ENCODE measurements around the gene KLHL26. TPM values are rescaled to one million over a fixed set of nuclear protein-coding genes. Genes with fewer than 3 reads are reported as not detected.

The KLHL26 gene
- polyA plus RNA-seq, 2 of the 4 experiments (the other 2 are of a cell fraction) = 1.1 to 2.0 TPM

DNA sequence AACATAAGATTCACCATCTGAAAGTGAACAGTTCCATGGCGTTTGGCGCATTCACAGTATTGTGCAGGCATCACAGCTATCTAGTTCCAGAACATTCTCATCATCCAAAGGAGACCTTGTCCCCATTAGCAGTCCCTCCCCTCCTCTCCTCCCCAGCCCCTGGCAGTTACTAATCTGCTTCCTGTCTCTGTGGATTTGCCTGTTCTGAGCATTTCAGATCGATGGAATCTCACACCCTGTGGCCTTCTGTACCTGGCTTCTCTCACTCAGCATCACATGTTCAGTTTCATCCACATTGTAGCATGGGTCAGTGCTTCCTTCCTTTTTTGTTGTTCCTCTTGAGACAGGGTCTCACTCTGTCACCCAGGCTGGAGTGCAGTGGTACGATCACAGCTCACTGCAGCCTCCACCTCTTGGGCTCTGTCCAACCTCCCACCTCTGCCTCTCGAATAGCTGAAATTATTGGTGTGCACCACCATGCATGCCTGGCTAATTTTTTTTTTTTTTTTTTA is 81.2 kb downstream of the KLHL26 start (continued):
- no peak for TF ChIP-seq JUNB (IDR thresholded peaks at IDR 0.05)
- TF ChIP-seq, protein P1, sequence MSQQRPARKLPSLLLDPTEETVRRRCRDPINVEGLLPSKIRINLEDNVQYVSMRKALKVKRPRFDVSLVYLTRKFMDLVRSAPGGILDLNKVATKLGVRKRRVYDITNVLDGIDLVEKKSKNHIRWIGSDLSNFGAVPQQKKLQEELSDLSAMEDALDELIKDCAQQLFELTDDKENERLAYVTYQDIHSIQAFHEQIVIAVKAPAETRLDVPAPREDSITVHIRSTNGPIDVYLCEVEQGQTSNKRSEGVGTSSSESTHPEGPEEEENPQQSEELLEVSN (IDR thresholded peaks at IDR 0.05; ENCODE audit: borderline replicate concordance, low read depth) = no peak
- TF ChIP-seq JUN (IDR thresholded peaks at IDR 0.05) = no peak
- TF ChIP-seq, protein P2, sequence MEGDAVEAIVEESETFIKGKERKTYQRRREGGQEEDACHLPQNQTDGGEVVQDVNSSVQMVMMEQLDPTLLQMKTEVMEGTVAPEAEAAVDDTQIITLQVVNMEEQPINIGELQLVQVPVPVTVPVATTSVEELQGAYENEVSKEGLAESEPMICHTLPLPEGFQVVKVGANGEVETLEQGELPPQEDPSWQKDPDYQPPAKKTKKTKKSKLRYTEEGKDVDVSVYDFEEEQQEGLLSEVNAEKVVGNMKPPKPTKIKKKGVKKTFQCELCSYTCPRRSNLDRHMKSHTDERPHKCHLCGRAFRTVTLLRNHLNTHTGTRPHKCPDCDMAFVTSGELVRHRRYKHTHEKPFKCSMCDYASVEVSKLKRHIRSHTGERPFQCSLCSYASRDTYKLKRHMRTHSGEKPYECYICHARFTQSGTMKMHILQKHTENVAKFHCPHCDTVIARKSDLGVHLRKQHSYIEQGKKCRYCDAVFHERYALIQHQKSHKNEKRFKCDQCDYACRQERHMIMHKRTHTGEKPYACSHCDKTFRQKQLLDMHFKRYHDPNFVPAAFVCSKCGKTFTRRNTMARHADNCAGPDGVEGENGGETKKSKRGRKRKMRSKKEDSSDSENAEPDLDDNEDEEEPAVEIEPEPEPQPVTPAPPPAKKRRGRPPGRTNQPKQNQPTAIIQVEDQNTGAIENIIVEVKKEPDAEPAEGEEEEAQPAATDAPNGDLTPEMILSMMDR (IDR thresholded peaks at IDR 0.05) = no peak
- TF ChIP-seq, protein P3, sequence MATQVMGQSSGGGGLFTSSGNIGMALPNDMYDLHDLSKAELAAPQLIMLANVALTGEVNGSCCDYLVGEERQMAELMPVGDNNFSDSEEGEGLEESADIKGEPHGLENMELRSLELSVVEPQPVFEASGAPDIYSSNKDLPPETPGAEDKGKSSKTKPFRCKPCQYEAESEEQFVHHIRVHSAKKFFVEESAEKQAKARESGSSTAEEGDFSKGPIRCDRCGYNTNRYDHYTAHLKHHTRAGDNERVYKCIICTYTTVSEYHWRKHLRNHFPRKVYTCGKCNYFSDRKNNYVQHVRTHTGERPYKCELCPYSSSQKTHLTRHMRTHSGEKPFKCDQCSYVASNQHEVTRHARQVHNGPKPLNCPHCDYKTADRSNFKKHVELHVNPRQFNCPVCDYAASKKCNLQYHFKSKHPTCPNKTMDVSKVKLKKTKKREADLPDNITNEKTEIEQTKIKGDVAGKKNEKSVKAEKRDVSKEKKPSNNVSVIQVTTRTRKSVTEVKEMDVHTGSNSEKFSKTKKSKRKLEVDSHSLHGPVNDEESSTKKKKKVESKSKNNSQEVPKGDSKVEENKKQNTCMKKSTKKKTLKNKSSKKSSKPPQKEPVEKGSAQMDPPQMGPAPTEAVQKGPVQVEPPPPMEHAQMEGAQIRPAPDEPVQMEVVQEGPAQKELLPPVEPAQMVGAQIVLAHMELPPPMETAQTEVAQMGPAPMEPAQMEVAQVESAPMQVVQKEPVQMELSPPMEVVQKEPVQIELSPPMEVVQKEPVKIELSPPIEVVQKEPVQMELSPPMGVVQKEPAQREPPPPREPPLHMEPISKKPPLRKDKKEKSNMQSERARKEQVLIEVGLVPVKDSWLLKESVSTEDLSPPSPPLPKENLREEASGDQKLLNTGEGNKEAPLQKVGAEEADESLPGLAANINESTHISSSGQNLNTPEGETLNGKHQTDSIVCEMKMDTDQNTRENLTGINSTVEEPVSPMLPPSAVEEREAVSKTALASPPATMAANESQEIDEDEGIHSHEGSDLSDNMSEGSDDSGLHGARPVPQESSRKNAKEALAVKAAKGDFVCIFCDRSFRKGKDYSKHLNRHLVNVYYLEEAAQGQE (IDR thresholded peaks at IDR 0.05) = no peak
- TF ChIP-seq EP300 (IDR thresholded peaks at IDR 0.05) = no peak
- no peak for TF ChIP-seq EHMT2 (IDR thresholded peaks at IDR 0.05; ENCODE audit: low read depth)
- no peak for TF ChIP-seq EHF (CRISPR knock-in tag; IDR thresholded peaks at IDR 0.05)

DNA sequence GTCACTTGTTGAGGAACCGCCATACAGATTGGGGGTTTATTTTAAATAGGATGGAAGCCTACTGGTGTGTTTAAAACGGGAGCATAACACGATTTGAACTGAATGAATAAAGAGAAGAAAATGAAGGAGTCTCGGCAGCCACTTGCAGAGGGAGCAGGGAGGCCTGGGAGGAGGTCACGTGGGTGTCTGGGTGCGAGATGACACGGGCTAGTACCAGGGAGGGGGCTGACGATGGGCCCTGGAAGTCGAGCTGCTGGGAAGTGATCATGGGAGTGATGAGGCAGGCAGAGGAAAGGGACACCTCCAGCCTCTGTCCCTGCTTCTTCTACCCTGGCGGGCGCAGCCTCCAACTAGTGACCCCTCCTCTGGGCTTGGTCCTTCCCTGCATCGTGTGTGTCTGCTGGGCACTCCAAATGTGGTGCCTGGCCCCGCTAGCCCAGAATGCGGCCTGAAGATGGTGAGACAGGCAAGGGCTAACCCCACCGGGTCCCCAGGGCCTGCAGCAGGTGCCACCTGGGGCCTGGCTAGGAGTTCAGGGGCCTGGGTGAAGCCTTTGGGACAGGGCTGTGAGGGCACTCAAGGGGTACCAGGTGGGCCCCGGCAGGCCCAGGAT is 82.1 kb downstream of the KLHL26 start:
- no peak overlapping the region for H3K4me2 ChIP-seq
- ChIA-PET CTCF (interaction anchor here (1.5 kb wide), 1 partner anchor 20 kb away, joined by 3 read pairs; no protein-coding TSS in a partner anchor), POLR2A (no interaction called here)
- WGBS (ENCODE audit: missing lambda C conversion rate) = 90% methylated on average over 13 of the region's 16 CpGs
- DNase-seq (ENCODE audit: low read depth in 1 of 2, low spot score in 1 of 2) (no peak), FAIRE-seq (no peak), ATAC-seq (no peak)
- no peaks in the 10 kb centered on the region for H3K4me1 ChIP-seq
- no peaks in the 10 kb centered on the region for H3K9me3 ChIP-seq
- no peak overlapping the region for H3K27ac ChIP-seq
- TF ChIP-seq TP53 (CRISPR knock-in tag; IDR thresholded peaks at IDR 0.05) = no peak
- TF ChIP-seq, protein P4, sequence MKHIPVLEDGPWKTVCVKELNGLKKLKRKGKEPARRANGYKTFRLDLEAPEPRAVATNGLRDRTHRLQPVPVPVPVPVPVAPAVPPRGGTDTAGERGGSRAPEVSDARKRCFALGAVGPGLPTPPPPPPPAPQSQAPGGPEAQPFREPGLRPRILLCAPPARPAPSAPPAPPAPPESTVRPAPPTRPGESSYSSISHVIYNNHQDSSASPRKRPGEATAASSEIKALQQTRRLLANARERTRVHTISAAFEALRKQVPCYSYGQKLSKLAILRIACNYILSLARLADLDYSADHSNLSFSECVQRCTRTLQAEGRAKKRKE (CRISPR knock-in tag; IDR thresholded peaks at IDR 0.05; ENCODE audit: low read depth) = no peak
- no peak for TF ChIP-seq MYC (IDR thresholded peaks at IDR 0.05; ENCODE audit: borderline replicate concordance, low read length)
- TF ChIP-seq, protein P3 (IDR thresholded peaks at IDR 0.05) = no peak
- TF ChIP-seq ZNF302 (CRISPR knock-in tag; IDR thresholded peaks at IDR 0.05) = no peak
- no peak for TF ChIP-seq KDM5A (IDR thresholded peaks at IDR 0.05)
- no peak for TF ChIP-seq NR3C1 (IDR thresholded peaks at IDR 0.05)
- TF ChIP-seq NPAS2 (CRISPR knock-in tag; IDR thresholded peaks at IDR 0.05; ENCODE audit: borderline replicate concordance) = no peak
- no peak for TF ChIP-seq CBX8 (IDR thresholded peaks at IDR 0.05)
- no peak for TF ChIP-seq HOXB13 (CRISPR knock-in tag; IDR thresholded peaks at IDR 0.05; ENCODE audit: low read depth)
- TF ChIP-seq, protein P1 (IDR thresholded peaks at IDR 0.05; ENCODE audit: borderline replicate concordance, low read depth) = no peak
- TF ChIP-seq, protein P5, sequence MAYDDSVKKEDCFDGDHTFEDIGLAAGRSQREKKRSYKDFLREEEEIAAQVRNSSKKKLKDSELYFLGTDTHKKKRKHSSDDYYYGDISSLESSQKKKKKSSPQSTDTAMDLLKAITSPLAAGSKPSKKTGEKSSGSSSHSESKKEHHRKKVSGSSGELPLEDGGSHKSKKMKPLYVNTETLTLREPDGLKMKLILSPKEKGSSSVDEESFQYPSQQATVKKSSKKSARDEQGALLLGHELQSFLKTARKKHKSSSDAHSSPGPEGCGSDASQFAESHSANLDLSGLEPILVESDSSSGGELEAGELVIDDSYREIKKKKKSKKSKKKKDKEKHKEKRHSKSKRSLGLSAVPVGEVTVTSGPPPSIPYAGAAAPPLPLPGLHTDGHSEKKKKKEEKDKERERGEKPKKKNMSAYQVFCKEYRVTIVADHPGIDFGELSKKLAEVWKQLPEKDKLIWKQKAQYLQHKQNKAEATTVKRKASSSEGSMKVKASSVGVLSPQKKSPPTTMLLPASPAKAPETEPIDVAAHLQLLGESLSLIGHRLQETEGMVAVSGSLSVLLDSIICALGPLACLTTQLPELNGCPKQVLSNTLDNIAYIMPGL (CRISPR knock-in tag; IDR thresholded peaks at IDR 0.05; ENCODE audit: borderline replicate concordance) = no peak
- TF ChIP-seq HOXB5 (CRISPR knock-in tag; IDR thresholded peaks at IDR 0.05) = no peak
- TF ChIP-seq RCOR1 (IDR thresholded peaks at IDR 0.05; ENCODE audit: low read depth, low read length) = no peak
- no peak overlapping the region for H3K4me3 ChIP-seq

All from A549 (cell line).